Mesendoderm (in vitro differentiated cells): ENCODE measurements around the gene TBC1D7.

Experiments used
- DNase-seq: peaks from one replicate; pipeline ENCODE4 v3.0.0; 2013
- H2AK5ac ChIP-seq: 2 replicates; pipeline ENCODE4 v1.6.1; 2013; ENCODE audit warnings: low read length, inconsistent platforms
- H2BK120ac ChIP-seq: 2 replicates; pipeline ENCODE4 v1.6.1; 2013; ENCODE audit warnings: low read depth, mild to moderate bottlenecking, low read length, moderate library complexity, mixed read lengths
- H2BK15ac ChIP-seq: replicated peaks from 2 replicates; pipeline ENCODE4 v1.6.1; 2013; ENCODE audit warnings: low read depth, mild to moderate bottlenecking, moderate library complexity
- H2BK5ac ChIP-seq: 2 replicates; pipeline ENCODE4 v1.6.1; 2013; ENCODE audit warnings: low read length, inconsistent platforms
- H3K18ac ChIP-seq: 2 replicates; pipeline ENCODE4 v1.6.1; 2013; ENCODE audit warnings: mild to moderate bottlenecking, low read length, mixed read lengths
- H3K23ac ChIP-seq: one replicate; pipeline ENCODE4 v1.6.1; 2013; ENCODE audit warnings: low read length
- H3K27ac ChIP-seq: 2 replicates; pipeline ENCODE4 v1.5.1; 2013; ENCODE audit warnings: low read depth, mild to moderate bottlenecking, inconsistent platforms, low read length, moderate library complexity
- H3K27me3 ChIP-seq: 2 replicates; pipeline ENCODE4 v1.6.1; 2013; ENCODE audit warnings: low read length, control low read depth, mild to moderate bottlenecking, inconsistent platforms; ENCODE audit not compliant: insufficient read depth, poor library complexity
- H3K36me3 ChIP-seq: 2 replicates; pipeline ENCODE4 v1.6.1; 2013; ENCODE audit warnings: low read length, inconsistent platforms; ENCODE audit not compliant: control insufficient read depth, insufficient read depth
- H3K4ac ChIP-seq: one replicate; pipeline ENCODE4 v1.6.1; 2013; ENCODE audit warnings: low read depth, mild to moderate bottlenecking, low read length, moderate library complexity
- H3K4me1 ChIP-seq: 2 replicates; pipeline ENCODE4 v1.6.1; 2013; ENCODE audit warnings: low read depth, low read length, inconsistent platforms; ENCODE audit not compliant: control insufficient read depth
- H3K4me2 ChIP-seq: 2 replicates; pipeline ENCODE4 v1.6.1; 2013; ENCODE audit warnings: low read length
- H3K4me3 ChIP-seq: 2 replicates; pipeline ENCODE4 v1.5.1; 2013; ENCODE audit warnings: mild to moderate bottlenecking, low read length
- H3K56ac ChIP-seq: one replicate; pipeline ENCODE4 v1.6.1; 2013; ENCODE audit warnings: low read length
- H3K79me1 ChIP-seq: 2 replicates; pipeline ENCODE4 v1.6.1; 2013; ENCODE audit warnings: low read length, inconsistent platforms
- H3K79me2 ChIP-seq: 2 replicates; pipeline ENCODE4 v1.6.1; 2013; ENCODE audit warnings: mild to moderate bottlenecking, low read length; ENCODE audit not compliant: control insufficient read depth, insufficient read depth
- H3K9ac ChIP-seq: 2 replicates; pipeline ENCODE4 v1.6.1; 2013; ENCODE audit warnings: low read length, inconsistent platforms
- H4K5ac ChIP-seq: one replicate; pipeline ENCODE4 v1.6.1; 2013; ENCODE audit warnings: low read length
- H4K8ac ChIP-seq: one replicate; pipeline ENCODE4 v1.6.1; 2013; ENCODE audit warnings: low read depth, mild to moderate bottlenecking, control low read depth, low read length, moderate library complexity
- WGBS: extraction: QIAGEN DNeasy Blood & Tissue Kit; methylation state at CpG from one replicate; pipeline ENCODE4 v1.1.7; 2013; ENCODE audit warnings: low lambda C conversion rate, missing lambda C conversion rate; ENCODE audit not compliant: insufficient coverage; ENCODE audit errors: extremely low coverage; 5-methylcytosine and 5-hydroxymethylcytosine counted together

The TBC1D7 gene

GRCh38 chr6:13360671-13361540 is 32.6 kb upstream of the TBC1D7 start:
- Histone ChIP-seq H3K4ac (no peak overlapping the region), H3K9ac (no peak overlapping the region), H3K36me3 (no peaks in the 10 kb centered on the region), H3K4me2 (no peak overlapping the region), H4K5ac (no peak overlapping the region), H3K4me1 (peaks cover 4% of the 10 kb centered on the region), H3K79me2 (no peaks in the 10 kb centered on the region), H2BK5ac (no peak overlapping the region), H3K56ac (no peak overlapping the region), H2BK15ac (no peak overlapping the region), H3K27ac (no peak overlapping the region), H3K27me3 (no peaks in the 10 kb centered on the region), H3K4me3 (no peak overlapping the region), H3K18ac (no peak overlapping the region), H3K79me1 (no peaks in the 10 kb centered on the region), H2AK5ac (no peak overlapping the region), H2BK120ac (no peak overlapping the region), H4K8ac (no peak overlapping the region), H3K23ac (no peak overlapping the region)
- peak; percentile 54 for DNase-seq
- no CpG with 5 or more reads among the region's 6 CpGs for WGBS

- no CpG with 5 or more reads among the region's 6 CpGs for WGBS
- Histone ChIP-seq H3K9ac (no peak overlapping the region), H3K56ac (no peak overlapping the region), H3K23ac (no peak overlapping the region), H3K27me3 (no peaks in the 10 kb centered on the region), H3K79me1 (no peaks in the 10 kb centered on the region), H3K79me2 (no peaks in the 10 kb centered on the region), H3K4ac (no peak overlapping the region), H4K8ac (no peak overlapping the region), H3K4me2 (no peak overlapping the region), H3K18ac (no peak overlapping the region), H3K36me3 (no peaks in the 10 kb centered on the region), H2AK5ac (no peak overlapping the region), H2BK120ac (no peak overlapping the region), H2BK15ac (no peak overlapping the region), H2BK5ac (no peak overlapping the region), H4K5ac (no peak overlapping the region), H3K4me3 (no peak overlapping the region), H3K27ac (no peak overlapping the region), H3K4me1 (peaks cover 4% of the 10 kb centered on the region)
- DNase-seq = no peak
These were observed 30.9 kb upstream of the TBC1D7 start for GRCh38 chr6:13359287-13359686.

- Histone ChIP-seq H2BK5ac (no peak overlapping the region), H3K79me2 (no peaks in the 10 kb centered on the region), H3K4me1 (peaks cover 4% of the 10 kb centered on the region), H3K36me3 (no peaks in the 10 kb centered on the region), H3K4me2 (no peak overlapping the region), H2AK5ac (no peak overlapping the region), H3K18ac (no peak overlapping the region), H3K23ac (no peak overlapping the region), H2BK120ac (no peak overlapping the region), H3K56ac (peak overlapping the region; percentile 11), H3K27ac (no peak overlapping the region), H4K5ac (no peak overlapping the region), H3K79me1 (no peaks in the 10 kb centered on the region), H3K4me3 (no peak overlapping the region), H3K9ac (no peak overlapping the region), H2BK15ac (no peak overlapping the region), H4K8ac (no peak overlapping the region), H3K4ac (no peak overlapping the region), H3K27me3 (no peaks in the 10 kb centered on the region)
- no CpG with 5 or more reads among the region's 2 CpGs for WGBS
- DNase-seq = no peak
These were observed 30.2 kb upstream of the TBC1D7 start for GRCh38 chr6:13358511-13358910.

GRCh38 chr6:13357551-13358075 is 29.3 kb upstream of the TBC1D7 start:
- H2BK15ac ChIP-seq = no peak overlapping the region
- H2BK120ac ChIP-seq = no peak overlapping the region
- H2AK5ac ChIP-seq = no peak overlapping the region
- DNase-seq = no peak
- no CpG with 5 or more reads among the region's 14 CpGs for WGBS
- H3K4me1 ChIP-seq = peaks cover 4% of the 10 kb centered on the region
- no peak overlapping the region for H3K4me2 ChIP-seq
- H3K27ac ChIP-seq = no peak overlapping the region
- H2BK5ac ChIP-seq = no peak overlapping the region
- H4K8ac ChIP-seq = no peak overlapping the region
- no peak overlapping the region for H3K4me3 ChIP-seq
- H3K36me3 ChIP-seq = no peaks in the 10 kb centered on the region
- no peak overlapping the region for H3K56ac ChIP-seq
- H3K79me1 ChIP-seq = no peaks in the 10 kb centered on the region
- H3K18ac ChIP-seq = no peak overlapping the region
- H3K4ac ChIP-seq = no peak overlapping the region
- no peak overlapping the region for H3K23ac ChIP-seq
- no peaks in the 10 kb centered on the region for H3K79me2 ChIP-seq
- H4K5ac ChIP-seq = no peak overlapping the region
- H3K9ac ChIP-seq = no peak overlapping the region
- no peaks in the 10 kb centered on the region for H3K27me3 ChIP-seq

GRCh38 chr6:13355999-13356785 is 27.9 kb upstream of the TBC1D7 start:
- Histone ChIP-seq H3K36me3 (no peaks in the 10 kb centered on the region), H3K79me1 (no peaks in the 10 kb centered on the region), H3K23ac (no peak overlapping the region), H3K27ac (no peak overlapping the region), H2BK15ac (no peak overlapping the region), H2BK5ac (no peak overlapping the region), H2BK120ac (no peak overlapping the region), H3K4me1 (peaks cover 4% of the 10 kb centered on the region), H3K27me3 (no peaks in the 10 kb centered on the region), H3K4me2 (no peak overlapping the region), H3K4ac (no peak overlapping the region), H4K5ac (no peak overlapping the region), H3K9ac (no peak overlapping the region), H4K8ac (no peak overlapping the region), H3K4me3 (no peak overlapping the region), H3K56ac (no peak overlapping the region), H2AK5ac (no peak overlapping the region), H3K79me2 (no peaks in the 10 kb centered on the region), H3K18ac (no peak overlapping the region)
- no CpG with 5 or more reads among the region's 6 CpGs for WGBS
- no peak for DNase-seq
